SK-N-MC (cell line): ENCODE measurements around the gene CREB3L2.

Source experiments
- DNase-seq: peaks from one replicate; pipeline ENCODE4 v3.0.0-alpha.2; 2011; ENCODE audit warnings: low read depth, low spot score
- H3K27ac ChIP-seq: fragments of 200-600 bp; sonication (generic); 2 replicates; pipeline ENCODE4 v1.5.1; 2016; ENCODE audit warnings: mixed run types
- H3K36me3 ChIP-seq: fragments of 200-600 bp; sonication (generic); 2 replicates; pipeline ENCODE4 v1.6.1; 2017; ENCODE audit warnings: antibody characterized with exemption, low read length, mixed read lengths; ENCODE audit not compliant: insufficient read depth
- H3K4me3 ChIP-seq: fragments of 200-600 bp; sonication (generic); 2 replicates; pipeline ENCODE4 v1.5.1; 2016
- H3K9ac ChIP-seq: fragments of 200-600 bp; sonication (generic); 2 replicates; pipeline ENCODE4 v1.8.0; 2017; ENCODE audit warnings: mixed run types, mixed read lengths; ENCODE audit not compliant: insufficient read length
- H3K9me3 ChIP-seq: fragments of 200-600 bp; sonication (generic); 2 replicates; pipeline ENCODE4 v1.6.1; 2017; ENCODE audit warnings: low read depth, mild to moderate bottlenecking, antibody characterized with exemption, low read length, moderate library complexity, mixed read lengths
- EZH2 ChIP-seq: fragments of 200-600 bp; sonication (generic); IDR thresholded peaks from one replicate; pipeline ENCODE4 v1.6.1; 2017; ENCODE audit warnings: antibody characterized with exemption
- FOXP2 ChIP-seq: optimal IDR thresholded peaks from 2 replicates; pipeline ENCODE3; 2011; ENCODE audit warnings: mild to moderate bottlenecking, moderate library complexity; ENCODE audit not compliant: insufficient read depth; ENCODE audit errors: extremely low read length, control extremely low read depth
- POLR2AphosphoS5 ChIP-seq: IDR thresholded peaks from 2 replicates; pipeline ENCODE4 v1.6.1; 2012; ENCODE audit warnings: mild to moderate bottlenecking, low read depth, low read length, borderline replicate concordance

The CREB3L2 gene

DNA sequence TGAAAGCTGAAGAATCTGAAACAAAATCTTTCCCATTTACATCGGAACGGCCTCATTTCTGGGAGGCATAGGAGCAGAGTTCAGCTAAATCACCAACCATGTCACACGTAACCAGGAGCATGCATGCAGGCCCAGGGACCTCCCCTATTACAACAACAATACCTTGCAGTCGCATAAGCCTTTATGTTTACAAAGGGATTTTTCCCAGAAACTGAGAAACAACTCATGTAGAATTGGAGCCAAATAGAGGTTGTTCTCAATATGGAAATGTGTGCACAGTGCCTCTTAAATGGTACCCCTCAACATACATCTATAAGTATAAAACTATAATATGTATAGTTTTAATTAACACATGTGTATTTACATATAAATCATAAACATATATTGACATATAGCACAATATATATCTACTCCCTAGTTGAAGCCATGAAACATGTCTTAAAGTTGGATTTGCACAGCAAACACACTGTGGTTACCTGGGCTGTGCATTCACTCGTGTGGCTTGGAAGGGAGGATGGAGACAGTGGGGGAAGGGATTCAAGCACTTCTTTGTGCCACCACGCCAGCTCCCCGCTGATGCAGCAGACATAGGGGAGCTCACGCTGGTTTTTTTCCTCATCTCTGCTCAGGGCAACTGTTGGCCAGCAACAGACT, 120.2 kb downstream of the CREB3L2 start:
- TF ChIP-seq EZH2 (no peak), FOXP2 (no peak), POLR2AphosphoS5 (no peak)
- Histone ChIP-seq H3K9me3 (no peaks in the 10 kb centered on the region), H3K9ac (no peak overlapping the region), H3K36me3 (peaks cover 18% of the 10 kb centered on the region), H3K4me3 (no peak overlapping the region), H3K27ac (no peak overlapping the region)
- no peak for DNase-seq

DNA sequence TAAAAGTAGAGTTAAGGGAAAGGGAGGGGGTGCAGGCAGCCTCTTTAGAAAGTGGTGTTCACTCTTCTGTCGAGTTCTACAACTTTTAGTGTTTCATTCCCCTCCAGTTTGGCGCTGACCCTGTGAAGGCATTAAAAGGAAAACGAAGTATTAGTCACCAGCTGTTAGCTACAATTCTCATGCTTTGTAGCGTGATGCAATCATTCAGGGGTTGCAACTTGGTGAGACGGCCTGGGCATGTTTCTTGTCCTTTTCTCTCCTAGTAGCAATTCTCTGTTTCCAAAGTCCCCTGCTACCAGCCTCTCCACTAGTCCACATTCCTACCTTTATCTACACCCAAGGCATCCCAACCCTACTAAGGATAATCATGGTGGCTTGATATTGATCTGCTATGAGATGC, 121.5 kb downstream of the CREB3L2 start:
- DNase-seq: no peak
- no peak for TF ChIP-seq EZH2
- no peak for TF ChIP-seq FOXP2
- H3K4me3 ChIP-seq: no peak overlapping the region
- H3K9me3 ChIP-seq: no peaks in the 10 kb centered on the region
- H3K27ac ChIP-seq: no peak overlapping the region
- no peak overlapping the region for H3K9ac ChIP-seq
- peaks cover 18% of the 10 kb centered on the region for H3K36me3 ChIP-seq

DNA sequence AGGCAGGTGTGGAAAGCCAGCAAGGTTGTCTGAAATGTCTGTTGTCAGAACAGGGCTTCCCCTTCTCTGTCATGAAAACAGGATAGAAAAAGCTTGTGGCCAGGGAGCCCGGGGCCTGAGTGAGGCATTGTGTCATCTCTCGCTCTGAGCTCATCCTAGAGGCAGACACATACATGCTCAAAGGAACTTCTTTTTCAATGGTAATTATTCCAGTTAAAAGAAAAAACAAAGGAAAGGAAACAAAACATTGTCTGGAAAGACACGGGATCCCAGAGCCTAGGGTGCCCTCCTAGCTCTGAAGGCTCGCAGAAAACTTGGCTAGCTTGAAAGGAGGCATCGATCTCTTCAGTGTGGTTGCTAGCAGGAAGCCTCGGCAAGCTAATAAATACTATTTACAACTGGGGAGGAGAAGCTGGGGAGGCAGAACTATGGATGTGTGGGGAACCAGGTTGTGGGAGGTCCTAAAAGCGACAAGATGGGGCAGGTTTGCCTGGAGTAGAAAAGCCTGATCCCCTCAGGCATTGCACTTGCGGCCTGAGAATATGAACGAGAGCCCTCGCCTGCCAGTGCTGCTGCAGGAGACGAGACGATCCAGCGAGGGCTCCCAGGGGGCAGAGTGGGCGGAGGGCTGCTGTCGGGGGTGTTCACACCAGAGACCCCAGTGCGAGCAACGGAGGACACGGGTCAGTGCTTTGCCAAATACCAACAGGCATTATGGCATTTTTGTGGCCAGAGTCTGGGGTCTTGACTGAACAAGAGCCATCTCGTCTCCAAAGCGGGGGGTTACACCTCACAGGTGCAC, 122.3 kb downstream of the CREB3L2 start:
- H3K9me3 ChIP-seq: no peaks in the 10 kb centered on the region
- H3K9ac ChIP-seq: no peak overlapping the region
- H3K27ac ChIP-seq: no peak overlapping the region
- H3K36me3 ChIP-seq: peaks cover 18% of the 10 kb centered on the region
- no peak for DNase-seq
- H3K4me3 ChIP-seq: no peak overlapping the region
- no peak for TF ChIP-seq POLR2AphosphoS5
- TF ChIP-seq FOXP2: no peak
- TF ChIP-seq EZH2: no peak

DNA sequence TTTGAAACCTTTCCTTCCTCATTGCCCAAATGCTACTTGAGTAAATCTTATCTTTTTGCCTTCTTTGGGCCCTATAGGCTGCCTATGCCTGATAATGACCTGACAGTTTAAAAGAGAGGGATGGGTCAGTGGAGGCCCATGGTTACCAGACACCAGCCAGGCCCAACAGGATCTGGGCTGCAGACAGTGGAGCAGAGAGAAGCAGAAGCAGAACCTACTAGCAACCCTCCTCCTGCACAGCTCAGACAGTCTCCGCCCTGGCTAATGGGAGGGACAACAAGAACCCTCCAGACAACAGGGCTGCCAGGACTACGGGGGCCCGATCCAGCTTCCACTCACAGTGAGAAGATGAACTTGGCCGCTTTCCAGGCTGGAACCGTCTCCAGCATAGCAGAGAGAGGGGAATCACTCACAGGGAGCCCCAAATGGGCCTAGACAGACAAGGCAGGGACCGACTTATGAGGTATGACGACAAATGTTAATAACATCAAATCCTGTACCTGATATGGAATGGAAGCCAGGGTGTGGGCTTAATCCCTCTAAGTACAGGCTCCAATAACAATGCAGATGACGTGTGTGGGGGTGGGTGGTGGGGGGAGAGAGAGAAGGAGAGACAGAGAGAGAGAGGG, 123.4 kb downstream of the CREB3L2 start:
- Histone ChIP-seq H3K4me3 (no peak overlapping the region), H3K27ac (no peak overlapping the region), H3K9me3 (no peaks in the 10 kb centered on the region), H3K36me3 (peaks cover 18% of the 10 kb centered on the region), H3K9ac (no peak overlapping the region)
- no peak for DNase-seq
- TF ChIP-seq POLR2AphosphoS5 (no peak), FOXP2 (no peak), EZH2 (no peak)

DNA sequence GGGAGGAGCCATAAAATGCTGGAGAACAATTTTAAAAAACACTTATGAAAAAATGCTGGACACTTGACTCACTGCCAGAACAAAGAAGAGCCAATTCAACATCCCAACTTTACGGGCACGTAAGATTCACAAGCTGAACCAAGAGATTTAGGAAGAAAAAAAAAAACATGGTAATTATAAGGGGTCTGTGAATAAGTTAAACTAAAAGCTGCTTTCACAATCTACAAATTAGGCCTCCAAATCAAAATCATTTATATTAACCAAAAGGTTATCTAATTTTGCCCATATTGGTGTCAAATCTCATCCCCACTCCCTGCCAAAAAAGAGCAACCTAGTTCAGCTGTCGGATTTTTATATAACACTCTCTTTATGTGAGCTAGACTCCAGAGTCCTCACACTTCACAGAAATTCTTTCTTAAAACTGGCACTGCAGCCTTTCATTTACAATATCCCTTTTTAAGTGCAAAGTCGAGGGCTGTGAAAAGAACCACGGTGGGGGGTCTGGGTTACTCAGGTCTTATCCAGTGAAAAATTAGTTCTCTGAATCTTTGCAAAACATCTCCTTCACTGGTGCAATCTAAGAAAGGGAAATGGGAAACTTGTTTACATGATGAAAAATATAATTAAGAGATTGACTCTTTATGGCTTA, 124.7 kb downstream of the CREB3L2 start:
- Histone ChIP-seq H3K9ac (no peak overlapping the region), H3K27ac (no peak overlapping the region), H3K9me3 (no peaks in the 10 kb centered on the region), H3K4me3 (no peak overlapping the region), H3K36me3 (peaks cover 14% of the 10 kb centered on the region)
- TF ChIP-seq EZH2 (no peak), FOXP2 (no peak), POLR2AphosphoS5 (no peak)
- DNase-seq: no peak

DNA sequence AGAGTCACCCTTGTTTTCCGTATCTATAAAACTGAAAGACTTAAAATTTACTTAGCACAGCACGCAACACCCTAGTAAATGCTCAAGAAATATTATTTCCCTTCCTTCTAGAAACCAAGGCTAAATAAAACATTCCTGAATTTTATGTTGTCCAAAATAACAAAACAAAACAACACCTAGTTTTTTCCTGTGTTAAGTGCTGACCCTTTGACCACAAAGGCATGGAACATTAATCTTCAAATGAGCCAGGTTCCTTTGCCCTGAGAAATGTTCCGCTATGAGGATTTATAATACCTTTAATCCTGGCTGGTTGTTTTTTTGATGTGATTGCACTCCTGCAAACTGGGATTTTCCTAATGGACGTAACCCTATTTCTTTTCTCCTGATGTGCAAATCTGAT, 126.1 kb downstream of the CREB3L2 start:
- Histone ChIP-seq H3K4me3 (no peak overlapping the region), H3K27ac (no peak overlapping the region), H3K9ac (no peak overlapping the region), H3K36me3 (peaks cover 5% of the 10 kb centered on the region; the same call in 1 of the 2 replicates), H3K9me3 (no peaks in the 10 kb centered on the region)
- DNase-seq: no peak
- TF ChIP-seq FOXP2 (no peak), EZH2 (no peak), POLR2AphosphoS5 (no peak)

DNA sequence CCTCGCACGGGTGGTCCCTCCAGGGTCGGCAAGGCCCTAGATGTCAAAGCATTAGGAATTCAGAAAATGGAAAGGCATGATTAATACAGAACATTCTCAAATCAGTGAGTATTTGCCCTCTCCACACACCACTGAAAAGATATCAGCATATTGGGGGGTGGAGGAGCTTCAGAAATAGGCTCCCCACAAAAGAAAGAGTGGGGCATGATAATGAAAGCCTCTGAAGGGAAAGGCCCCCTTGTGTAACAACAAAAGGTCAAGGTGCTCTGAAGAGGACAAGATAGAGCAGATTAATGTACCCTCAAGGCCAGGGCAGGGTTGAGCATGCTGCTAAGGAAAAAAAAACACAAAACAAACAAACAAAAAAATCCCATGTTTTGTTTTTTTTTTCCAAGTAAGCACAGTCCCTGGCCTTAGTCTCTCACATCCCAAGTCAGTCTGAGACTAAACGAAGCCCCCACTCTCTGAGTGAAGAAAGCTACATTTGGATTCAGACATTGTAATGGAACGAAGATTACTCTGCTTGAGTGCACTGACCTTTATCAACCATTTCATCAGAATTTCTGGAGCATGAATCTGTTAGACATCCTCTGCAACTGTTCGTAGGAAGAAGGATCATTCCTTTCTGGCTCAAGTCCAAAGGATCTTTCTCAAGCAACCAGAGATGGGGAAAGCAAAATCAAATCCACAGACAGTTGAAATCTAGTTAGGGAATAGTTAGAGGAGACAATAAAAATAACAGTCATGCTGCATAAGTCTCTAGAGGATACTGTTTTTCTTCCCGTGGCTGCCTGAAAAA, 127.7 kb downstream of the CREB3L2 start:
- no peak overlapping the region for H3K4me3 ChIP-seq
- no peak for TF ChIP-seq POLR2AphosphoS5
- H3K9me3 ChIP-seq: no peaks in the 10 kb centered on the region
- H3K27ac ChIP-seq: no peak overlapping the region
- DNase-seq: no peak
- no peak overlapping the region for H3K9ac ChIP-seq
- no peaks in the 10 kb centered on the region for H3K36me3 ChIP-seq
